Measurements from ENCODE around the gene TRPT1. TPM values are rescaled to one million over a fixed set of nuclear protein-coding genes. Genes with fewer than 3 reads are reported as not detected.
A peak's percentile ranks its signal among the peaks of the same experiment; 100 is the strongest.

Gene TRPT1
- polyA plus RNA-seq, 2 of the 4 experiments (the other 2 are of a cell fraction), result 18.6 to 28.5 TPM

- Histone ChIP-seq H3K9me3 (no peaks in the 10 kb centered on the region), H3K27ac (peak overlapping the region; percentile 74 to 82), H3K4me2 (peak overlapping the region; percentile 75), H3K4me1 (peaks cover 29% of the 10 kb centered on the region), H3K4me3 (no peak overlapping the region)
- no peak for DNase-seq (ENCODE audit: low read depth in 1 of 2, low spot score in 1 of 2)
- POLR2A ChIA-PET, result interaction anchor here (0.7 to 1.9 kb wide), 5 partner anchors 15 to 64 kb away, joined by 3 to 5 read pairs (median 3); partner anchors contain the start of genes MACROD1, NUDT22 and TRPT1
- TF ChIP-seq CBX2 (IDR thresholded peaks at IDR 0.05; ENCODE audit: borderline replicate concordance, low read depth) (no peak), RAD21 (conservative IDR thresholded peaks at IDR 0.05 in 1 of 2, IDR thresholded peaks at IDR 0.05 in 1 of 2) (no peak), KDM5A (IDR thresholded peaks at IDR 0.05) (no peak), ZFP36 (IDR thresholded peaks at IDR 0.05; ENCODE audit: borderline replicate concordance, partially characterized antibody) (no peak), HOXB13 (CRISPR knock-in tag; IDR thresholded peaks at IDR 0.05; ENCODE audit: low read depth) (no peak), SREBF2 (IDR thresholded peaks at IDR 0.05) (no peak), EHMT2 (IDR thresholded peaks at IDR 0.05; ENCODE audit: low read depth) (no peak), BCL3 (IDR thresholded peaks at IDR 0.05) (no peak), POLR2A (IDR thresholded peaks at IDR 0.05; ENCODE audit: low read length) (no peak), SMC3 (IDR thresholded peaks at IDR 0.05) (no peak), USF2 (IDR thresholded peaks at IDR 0.05) (no peak), BHLHE40 (IDR thresholded peaks at IDR 0.05; ENCODE audit: low read depth, low read length) (no peak), TFCP2L1 (CRISPR knock-in tag; IDR thresholded peaks at IDR 0.05) (no peak), HDAC2 (IDR thresholded peaks at IDR 0.05) (no peak), ZNF302 (CRISPR knock-in tag; IDR thresholded peaks at IDR 0.05) (no peak)
- ATAC-seq, result no peak
- CTCF ChIA-PET, result interaction anchor here (1.6 to 2.5 kb wide), 4 partner anchors 11 to 123 kb away, joined by 4 to 10 read pairs (median 6); no protein-coding TSS in a partner anchor
- 82% methylated on average over 5 of the region's 5 CpGs for WGBS (ENCODE audit: missing lambda C conversion rate)
- no peak for FAIRE-seq
These were observed 45.1 kb downstream of the TRPT1 start for GRCh38 chr11:64180891-64181290.

- CTCF ChIA-PET, result interaction anchor here (1.0 to 1.6 kb wide), 4 partner anchors 10 to 30 kb away, joined by 4 to 7 read pairs (median 4); no protein-coding TSS in a partner anchor
- DNase-seq (ENCODE audit: low read depth in 1 of 2, low spot score in 1 of 2), result no peak
- ATAC-seq, result no peak
- no peak overlapping the region for H3K27ac ChIP-seq
- H3K4me2 ChIP-seq, result no peak overlapping the region
- no peak for FAIRE-seq
- peaks cover 24% of the 10 kb centered on the region for H3K4me1 ChIP-seq
- TF ChIP-seq ESRRA (IDR thresholded peaks at IDR 0.05; ENCODE audit: borderline replicate concordance, low read length), result no peak
- no peak for TF ChIP-seq MAX (IDR thresholded peaks at IDR 0.05)
- TF ChIP-seq ELK1 (IDR thresholded peaks at IDR 0.05; ENCODE audit: low read depth, low read length), result no peak
- TF ChIP-seq RCOR1 (IDR thresholded peaks at IDR 0.05; ENCODE audit: low read depth, low read length), result no peak
- no peak for TF ChIP-seq HES2 (IDR thresholded peaks at IDR 0.05)
- no peak overlapping the region for H3K4me3 ChIP-seq
- WGBS (ENCODE audit: missing lambda C conversion rate), result 91% methylated on average over 10 of the region's 12 CpGs
- POLR2A ChIA-PET, result interaction anchor here (1.0 kb wide), 1 partner anchor 11 kb away, joined by 3 read pairs; no protein-coding TSS in a partner anchor
- no peaks in the 10 kb centered on the region; the same call in 2 of the 3 replicates for H3K9me3 ChIP-seq
These were observed 46.9 kb downstream of the TRPT1 start for GRCh38 chr11:64178951-64179639.

All from A549 (cell line).